GM12865 (cell line): ENCODE data around the gene MAD1L1.
A peak's percentile ranks its signal among the peaks of the same experiment; 100 is the strongest.

Experiments
- DNase-seq: peaks from one replicate; pipeline ENCODE4 v3.0.0; 2010; ENCODE audit warnings: low read depth
- H3K4me3 ChIP-seq: 2 replicates; pipeline ENCODE4 v1.5.1; 2011; ENCODE audit warnings: mild to moderate bottlenecking, low read depth, low read length, control low read depth
- CTCF ChIP-seq: IDR thresholded peaks from 2 replicates; pipeline ENCODE4 v1.5.1; 2011; ENCODE audit warnings: low read length, control low read depth, low read depth, inconsistent platforms; ENCODE audit not compliant: insufficient read depth; ENCODE audit errors: missing control alignments

Gene MAD1L1

GRCh38 chr7:1986366-1987083, 246.2 kb downstream of the MAD1L1 start:
- no peak for DNase-seq
- no peak overlapping the region for H3K4me3 ChIP-seq
- no peak for TF ChIP-seq CTCF

- no peak overlapping the region for H3K4me3 ChIP-seq
- no peak for TF ChIP-seq CTCF
- no peak for DNase-seq
These were observed 246.8 kb downstream of the MAD1L1 start for GRCh38 chr7:1985936-1986335.

DNA sequence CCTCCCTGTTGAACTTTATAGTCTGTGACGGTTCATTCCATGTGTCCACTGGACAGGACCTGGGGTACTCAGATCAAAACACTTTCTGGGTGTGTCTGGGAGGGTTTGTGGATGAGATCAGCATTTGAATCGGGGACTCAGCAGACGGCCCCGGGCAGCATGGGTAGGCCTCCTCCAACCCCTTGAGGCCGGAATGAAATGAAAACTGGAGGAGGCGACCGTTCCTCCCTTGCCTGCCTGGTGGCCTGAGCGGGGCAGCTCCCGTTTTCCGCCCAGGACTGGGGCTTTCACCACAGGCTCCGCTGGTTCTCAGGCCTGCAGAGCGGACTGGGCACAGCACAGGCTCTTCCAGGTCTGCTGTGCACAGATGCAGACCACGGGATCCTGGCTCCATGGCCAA, 247.7 kb downstream of the MAD1L1 start:
- no peak for DNase-seq
- TF ChIP-seq CTCF, result no peak
- no peak overlapping the region for H3K4me3 ChIP-seq

DNA sequence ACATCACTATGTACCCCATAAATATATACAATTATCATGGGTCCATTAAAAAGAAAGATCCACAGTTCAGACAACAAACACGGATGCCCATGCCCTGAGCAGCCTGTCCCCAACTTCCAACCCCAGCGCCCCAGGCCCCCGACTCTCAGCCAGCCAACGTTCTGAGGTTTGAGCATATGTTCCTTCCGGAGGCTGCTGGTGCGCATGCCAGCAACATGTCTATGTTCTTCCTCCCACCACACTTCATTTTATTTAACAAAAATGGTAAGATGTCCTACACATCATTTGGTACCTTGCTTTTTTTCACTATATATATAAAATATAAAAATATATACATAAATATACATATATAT, 250.9 kb downstream of the MAD1L1 start:
- no peak overlapping the region for H3K4me3 ChIP-seq
- TF ChIP-seq CTCF, result no peak
- no peak for DNase-seq

GRCh38 chr7:1981201-1981877, 251.4 kb downstream of the MAD1L1 start:
- TF ChIP-seq CTCF, result no peak
- no peak overlapping the region for H3K4me3 ChIP-seq
- no peak for DNase-seq

GRCh38 chr7:1979591-1980560, 252.9 kb downstream of the MAD1L1 start:
- DNase-seq, result peak; percentile 66
- TF ChIP-seq CTCF, result no peak
- H3K4me3 ChIP-seq, result no peak overlapping the region
